DMS79 treated with DMSO at 0.1 percent for 48 hours (cell line): ENCODE data around the gene COL4A2.
A peak's percentile ranks its signal among the peaks of the same experiment; 100 is the strongest.

Experiments used
- DNase-seq: peaks from one replicate; lab custom pipeline; 2025; lab: John Stamatoyannopoulos, UW

The COL4A2 gene

DNA sequence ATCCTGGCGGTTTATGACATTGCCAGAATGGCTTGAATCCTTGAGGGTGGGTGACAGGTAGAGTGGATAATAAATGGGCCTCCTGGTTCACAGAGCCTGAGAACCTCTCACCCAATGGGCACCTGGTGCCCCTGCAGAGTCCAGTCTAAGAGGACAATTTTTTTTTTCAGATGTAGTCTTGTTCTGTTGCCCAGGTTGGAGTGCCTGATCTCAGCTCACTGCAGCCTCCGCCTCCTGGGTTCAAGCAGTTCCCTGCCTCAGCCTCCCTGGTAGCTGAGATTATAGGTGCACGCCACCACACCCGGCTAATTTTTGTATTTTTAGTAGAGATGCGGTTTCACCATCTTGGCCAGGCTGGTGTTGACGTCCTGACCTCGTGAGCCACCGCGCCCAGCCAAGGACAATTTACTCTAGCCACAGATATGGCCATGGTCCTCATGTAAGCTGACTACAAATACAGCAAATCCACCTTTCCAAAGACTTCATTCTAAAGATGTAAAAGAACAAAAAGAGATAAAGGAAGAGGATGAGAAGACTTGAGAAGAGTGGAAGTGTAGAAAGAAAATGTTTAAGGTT is 33.0 kb downstream of the COL4A2 start:
- DNase-seq: no peak

DNA sequence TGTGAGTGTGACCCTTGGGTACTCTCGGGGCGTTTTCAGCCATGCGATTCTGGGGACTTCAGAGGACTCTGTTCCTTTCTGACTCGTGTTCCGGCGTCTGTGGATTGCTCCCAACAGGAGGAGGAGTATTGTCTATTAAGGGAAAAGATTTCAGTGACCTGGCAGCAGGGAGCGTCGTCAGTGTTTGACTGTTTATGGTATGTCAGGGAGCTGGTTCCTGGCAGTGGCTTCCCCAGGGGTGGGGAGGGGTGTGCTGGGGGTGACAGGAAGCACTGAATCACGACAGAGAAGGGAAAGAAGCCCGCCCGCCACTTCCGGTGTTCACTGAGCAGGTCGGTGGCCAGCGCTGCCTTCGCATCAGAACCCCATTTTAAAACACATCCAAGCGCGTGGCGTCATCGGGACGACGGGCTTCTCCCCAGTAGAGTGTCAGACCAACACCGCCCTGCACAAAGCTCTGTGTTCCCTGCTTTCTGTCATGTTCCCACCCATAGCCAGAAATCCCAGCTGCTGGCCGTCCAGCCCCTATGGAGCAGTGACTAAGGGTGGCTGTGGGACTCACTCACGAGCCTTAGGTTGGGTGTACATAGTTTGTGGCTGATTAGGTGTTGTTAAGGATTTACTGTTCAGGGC is 33.8 kb downstream of the COL4A2 start:
- DNase-seq: no peak

DNA sequence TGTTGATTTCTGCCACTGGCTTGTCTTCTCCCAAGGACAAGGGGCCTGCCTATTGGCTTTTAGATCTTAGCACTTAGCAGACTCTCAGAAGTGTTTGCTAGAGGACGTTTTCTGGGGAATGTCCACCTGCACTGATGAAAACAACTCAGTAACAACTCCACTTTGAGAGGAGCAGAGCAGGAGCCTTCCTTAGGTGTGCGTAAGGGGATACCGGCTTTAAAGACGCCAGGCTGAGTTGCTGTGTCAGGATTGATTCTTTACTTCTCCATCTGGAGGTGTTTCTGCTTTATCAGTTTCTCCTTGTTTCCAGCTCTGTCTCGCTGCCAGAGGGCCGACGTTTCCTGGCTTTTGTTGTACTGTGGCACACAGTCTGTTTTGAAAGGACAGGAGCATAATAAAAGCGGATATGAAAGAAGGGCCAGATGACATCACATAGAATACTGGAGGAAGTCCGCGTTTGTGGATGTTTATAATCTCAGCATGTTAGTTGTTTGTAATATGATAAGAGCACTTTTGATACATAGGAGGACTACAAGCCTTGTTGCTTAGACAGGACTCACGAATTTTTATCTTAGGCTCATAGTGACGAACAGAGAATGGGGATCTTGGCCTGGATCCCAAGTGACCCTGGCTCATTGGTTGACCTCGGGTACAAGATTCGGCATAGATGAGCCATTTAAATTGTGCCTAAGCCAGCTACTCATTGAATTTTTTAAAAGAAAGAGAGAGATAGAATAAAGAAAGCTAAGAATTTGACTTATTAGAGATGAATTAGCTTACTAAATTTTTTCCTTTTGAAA is 34.6 kb downstream of the COL4A2 start:
- peak; percentile 56 for DNase-seq

DNA sequence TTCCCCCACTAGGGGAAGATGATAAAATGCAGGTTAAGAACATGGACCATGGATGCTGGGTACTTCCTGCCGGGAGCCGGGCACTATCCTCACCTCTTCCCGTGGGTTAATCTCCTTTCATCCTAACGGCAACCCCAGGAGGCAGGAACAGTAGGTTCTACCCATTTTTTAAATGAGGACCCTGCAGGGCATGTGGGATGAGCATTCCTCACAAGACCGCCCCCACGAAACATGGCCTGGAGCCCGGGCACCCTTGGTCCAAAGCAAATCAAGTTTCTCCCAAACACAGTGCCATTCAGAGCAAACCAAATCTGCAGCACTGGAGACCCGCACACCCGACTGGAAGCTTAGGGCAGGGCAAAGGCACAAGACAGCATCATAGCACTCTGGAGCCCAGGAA is 35.4 kb downstream of the COL4A2 start:
- no peak for DNase-seq

DNA sequence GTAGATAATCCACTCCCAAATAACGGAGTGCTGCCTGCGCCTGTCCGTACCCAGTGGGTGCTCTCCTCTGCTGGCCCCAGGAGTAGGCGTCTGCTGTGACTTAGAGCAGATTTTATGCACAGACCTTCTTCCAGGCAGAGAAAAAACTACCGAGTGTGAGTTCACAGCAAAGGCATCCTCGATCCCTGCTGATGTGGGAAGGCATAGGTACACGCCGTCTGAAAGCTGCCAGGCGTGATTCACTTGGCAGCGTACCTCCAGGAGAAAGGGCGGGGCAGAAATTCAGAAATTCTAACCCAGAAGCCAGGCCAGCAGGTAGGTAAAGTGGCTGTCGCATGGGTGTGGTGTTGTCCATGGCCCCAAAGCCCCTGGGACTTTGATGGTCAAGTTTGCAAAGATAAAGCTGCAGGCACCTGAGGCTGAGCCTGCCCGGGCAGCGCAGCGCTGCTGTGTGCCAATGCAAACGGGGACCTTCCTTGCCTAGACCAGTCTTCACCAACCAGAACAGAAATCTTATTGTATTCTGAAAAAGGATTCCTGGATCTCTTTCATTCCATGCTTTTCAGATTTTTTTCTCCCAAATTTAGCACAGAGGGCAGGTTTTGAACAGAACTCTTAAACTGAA is 36.3 kb downstream of the COL4A2 start:
- no peak for DNase-seq

DNA sequence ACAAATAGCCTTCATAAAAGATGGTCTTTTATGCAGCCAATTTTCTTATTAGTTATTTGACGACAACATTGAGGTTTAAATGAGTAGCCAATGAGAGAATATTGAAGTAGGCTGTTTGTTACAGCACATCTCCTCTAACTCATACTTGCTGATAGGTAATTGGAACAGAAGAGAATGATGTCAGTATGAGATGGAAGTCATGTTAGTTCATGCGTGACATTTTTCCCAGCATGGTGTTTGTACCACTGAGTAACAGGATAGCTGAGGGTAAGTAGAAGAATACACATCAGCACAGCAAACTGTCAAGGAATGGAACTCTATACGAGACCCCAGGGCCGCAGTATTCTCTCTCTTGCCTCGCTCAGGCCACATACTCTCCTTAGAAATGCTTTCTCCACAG is 37.2 kb downstream of the COL4A2 start:
- DNase-seq: no peak

DNA sequence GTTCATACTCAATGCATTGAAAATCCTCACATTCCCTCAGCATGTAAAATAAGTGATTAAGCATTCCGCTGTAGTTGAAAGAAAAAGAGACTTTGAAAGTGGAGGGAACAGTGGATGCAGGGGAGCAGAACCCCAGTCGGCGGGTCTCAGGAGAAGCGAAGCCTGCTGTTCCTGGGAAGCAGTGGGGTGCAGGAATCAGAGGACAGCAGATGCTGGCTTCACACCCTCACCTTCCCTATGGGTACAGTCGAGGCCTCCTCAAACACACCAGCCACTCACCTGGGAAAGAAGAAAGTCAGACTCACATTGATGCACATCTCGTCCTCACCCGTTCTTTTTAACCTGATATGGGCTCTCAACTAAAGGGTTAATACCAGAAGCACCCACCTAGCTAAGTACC is 38.2 kb downstream of the COL4A2 start:
- no peak for DNase-seq

DNA sequence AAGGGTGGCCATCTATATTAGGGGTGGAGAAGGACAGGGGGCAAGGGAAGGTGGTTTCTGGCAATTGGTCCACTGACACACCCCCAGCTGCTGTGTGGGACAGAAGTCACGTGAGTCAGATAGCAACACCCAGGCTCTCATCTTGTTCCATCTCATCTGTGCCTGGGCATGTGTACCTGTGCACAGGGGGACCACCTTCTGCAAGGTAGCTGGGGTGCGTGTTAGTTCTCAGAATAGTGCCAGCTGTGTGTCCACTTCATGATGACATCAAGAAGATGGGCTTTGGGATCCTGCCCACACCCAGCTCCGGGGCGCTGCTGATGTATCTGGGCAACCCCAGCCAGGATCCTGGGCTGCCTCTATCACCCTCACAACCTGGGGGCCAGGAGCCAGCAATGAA is 38.6 kb downstream of the COL4A2 start:
- DNase-seq: no peak

DNA sequence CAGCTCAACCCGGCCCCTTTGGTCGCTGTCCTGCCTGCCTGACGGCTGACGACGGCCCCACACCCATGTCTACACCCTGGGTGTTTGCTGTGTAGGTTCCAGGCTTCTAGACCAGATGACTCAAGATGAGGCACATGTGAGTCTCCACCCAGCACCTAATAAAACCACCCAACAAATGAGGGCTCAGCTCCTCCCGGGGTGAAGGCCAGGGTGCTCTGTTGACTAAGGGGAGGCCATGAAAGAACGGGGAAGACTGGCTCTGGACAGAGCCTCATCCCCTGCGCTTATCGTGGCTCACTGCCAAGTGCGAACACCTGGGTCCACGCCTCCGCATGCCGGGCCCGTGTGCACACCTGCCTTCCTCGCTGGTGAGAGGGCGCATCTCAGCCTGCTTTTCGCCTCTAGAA is 39.6 kb downstream of the COL4A2 start:
- DNase-seq: peak; percentile 74

DNA sequence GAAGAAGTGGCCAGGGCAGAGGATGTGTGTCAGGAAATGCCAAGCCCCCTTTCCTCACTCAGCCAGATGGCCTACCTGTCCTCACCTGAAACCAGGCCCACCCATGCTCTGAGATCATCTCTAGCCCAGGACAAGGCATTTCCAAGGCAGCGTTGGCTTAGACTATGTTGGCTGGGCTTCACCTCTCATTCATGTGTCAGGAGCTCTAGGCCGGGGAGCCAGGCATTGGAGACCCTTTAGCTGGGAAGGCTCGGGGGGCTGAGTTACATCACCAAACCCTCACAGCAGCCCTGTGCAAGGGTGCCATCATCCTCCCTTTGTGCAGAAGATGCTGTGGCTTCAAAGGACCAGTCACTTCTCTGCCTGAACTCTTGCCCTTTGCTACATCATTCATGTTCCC is 40.0 kb downstream of the COL4A2 start:
- no peak for DNase-seq

DNA sequence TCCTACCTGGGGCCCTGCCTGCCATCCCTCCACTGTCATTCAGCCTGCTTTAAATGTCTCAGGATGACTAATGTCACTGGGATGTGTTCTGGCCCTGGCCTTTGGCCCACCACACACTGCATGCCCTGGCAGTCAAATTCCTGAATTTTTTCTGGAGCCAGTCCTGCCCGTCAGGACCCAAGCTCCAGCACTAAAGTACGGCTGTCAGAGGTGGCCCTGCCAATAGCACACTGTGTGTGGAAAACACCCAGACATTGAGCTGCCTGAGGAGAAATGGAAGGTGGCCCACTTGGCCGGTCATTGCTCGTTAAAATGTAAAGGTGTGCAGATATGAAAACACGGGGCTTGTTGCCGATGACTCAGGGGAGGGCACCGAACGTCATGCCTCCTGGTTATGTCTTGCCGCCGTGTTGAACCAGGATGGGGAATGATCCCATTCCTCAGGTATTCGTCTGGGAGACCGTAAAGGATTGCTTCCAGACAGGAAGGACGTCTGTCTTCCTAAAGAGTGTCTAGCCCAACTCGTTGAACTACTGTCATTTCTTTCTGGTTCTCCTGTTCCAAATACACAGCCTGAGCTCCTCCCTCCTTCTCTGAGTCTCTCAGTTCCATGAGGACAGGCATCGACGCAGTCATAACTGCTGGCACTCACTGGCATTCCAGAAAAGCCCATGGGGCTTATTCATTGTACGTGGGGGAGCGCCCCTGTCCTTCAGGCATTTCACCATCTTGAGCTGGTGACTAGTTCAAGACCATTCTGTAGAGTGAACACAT is 40.6 kb downstream of the COL4A2 start:
- DNase-seq: no peak

DNA sequence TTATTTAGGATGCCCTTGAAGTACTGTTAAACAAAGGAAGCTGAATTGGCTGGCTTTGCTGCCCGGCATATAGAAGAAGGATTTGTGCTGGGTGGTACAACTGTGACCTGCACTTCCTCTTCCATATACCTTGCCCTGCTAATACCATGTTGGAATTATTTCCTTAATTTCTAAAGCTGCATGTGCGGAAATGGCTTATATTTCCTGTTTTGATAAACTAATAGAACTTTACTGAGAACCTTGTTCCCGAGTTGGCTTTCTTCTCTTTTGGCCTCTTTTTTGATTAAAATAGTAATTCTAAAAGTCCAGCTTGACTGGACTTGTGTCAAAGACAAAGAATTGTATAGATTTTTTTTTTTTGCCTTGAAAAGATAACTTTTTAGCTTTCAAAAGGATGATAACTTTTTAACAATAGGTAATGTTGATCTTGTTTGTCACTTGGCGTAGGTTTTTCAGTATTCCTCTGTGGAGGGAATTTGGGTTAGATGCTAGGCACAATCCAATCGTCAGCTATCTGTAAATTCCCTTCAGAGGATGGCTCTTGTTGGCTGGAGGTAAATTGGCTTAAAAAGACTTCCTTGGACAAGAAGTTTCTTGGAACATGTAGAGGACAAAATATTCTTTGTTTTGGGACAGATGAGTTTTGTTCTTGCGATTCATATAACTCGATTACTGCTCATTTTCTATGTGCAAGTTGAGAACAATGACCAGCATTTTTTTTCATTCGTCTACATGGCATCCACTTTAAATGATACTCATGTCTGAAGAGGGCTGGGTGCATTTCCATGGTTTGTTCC is 41.4 kb downstream of the COL4A2 start:
- no peak for DNase-seq

DNA sequence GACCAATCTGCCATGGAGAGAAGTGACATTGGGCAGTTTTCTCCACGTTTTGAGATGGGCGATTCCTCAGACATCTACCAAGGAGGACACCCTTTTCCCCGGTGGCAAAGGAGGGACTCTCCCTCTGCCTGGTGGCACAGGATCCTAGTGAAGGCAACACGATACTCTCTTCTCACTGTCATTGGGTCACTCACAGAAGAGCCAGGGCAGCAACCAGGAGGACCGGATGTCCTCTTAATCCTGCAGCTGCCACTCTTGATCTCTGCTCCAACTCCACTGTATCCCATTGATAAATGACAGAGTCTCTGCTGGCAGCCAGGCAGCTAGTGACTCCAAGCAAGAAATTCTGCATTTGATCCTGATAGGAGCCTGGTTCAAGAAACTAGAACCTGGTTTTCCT is 42.2 kb downstream of the COL4A2 start:
- DNase-seq: no peak

DNA sequence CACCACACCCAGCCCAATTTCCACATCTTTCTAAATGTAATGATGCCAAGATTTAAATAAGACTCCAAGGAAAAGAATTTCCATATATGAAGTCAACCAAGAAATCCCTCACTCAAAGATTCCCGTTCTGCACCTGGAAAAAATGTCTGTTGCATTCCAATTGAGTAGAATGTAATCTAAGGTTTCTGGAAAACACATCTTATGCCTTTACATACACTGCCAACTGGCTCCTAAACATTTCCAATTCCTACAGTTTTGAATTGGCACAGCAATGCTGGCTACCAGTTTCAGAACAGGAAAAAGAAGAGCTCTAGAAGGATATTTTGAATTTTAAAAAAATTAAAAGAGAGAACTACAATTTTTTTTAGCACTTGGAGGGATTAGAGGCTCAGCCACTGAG is 43.0 kb downstream of the COL4A2 start:
- no peak for DNase-seq

DNA sequence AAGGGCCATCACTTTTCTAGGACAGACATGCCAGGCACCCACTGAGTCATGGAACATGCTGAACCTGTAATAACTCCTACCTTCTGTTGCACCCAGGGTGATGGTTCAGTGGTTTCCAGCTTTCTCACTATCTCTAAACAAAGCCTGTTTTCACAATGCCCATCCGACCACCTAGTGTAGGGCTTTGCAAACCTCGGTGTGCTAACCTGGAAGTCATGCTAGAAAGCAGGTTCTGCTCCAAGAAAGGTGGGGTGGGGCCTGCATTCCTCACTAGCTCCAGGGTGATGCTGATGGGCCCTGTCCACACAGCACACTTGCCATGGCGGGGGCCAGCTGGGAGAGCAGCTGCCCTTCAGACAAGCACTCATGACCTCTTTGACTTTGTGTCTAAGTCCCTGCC is 43.4 kb downstream of the COL4A2 start:
- no peak for DNase-seq

DNA sequence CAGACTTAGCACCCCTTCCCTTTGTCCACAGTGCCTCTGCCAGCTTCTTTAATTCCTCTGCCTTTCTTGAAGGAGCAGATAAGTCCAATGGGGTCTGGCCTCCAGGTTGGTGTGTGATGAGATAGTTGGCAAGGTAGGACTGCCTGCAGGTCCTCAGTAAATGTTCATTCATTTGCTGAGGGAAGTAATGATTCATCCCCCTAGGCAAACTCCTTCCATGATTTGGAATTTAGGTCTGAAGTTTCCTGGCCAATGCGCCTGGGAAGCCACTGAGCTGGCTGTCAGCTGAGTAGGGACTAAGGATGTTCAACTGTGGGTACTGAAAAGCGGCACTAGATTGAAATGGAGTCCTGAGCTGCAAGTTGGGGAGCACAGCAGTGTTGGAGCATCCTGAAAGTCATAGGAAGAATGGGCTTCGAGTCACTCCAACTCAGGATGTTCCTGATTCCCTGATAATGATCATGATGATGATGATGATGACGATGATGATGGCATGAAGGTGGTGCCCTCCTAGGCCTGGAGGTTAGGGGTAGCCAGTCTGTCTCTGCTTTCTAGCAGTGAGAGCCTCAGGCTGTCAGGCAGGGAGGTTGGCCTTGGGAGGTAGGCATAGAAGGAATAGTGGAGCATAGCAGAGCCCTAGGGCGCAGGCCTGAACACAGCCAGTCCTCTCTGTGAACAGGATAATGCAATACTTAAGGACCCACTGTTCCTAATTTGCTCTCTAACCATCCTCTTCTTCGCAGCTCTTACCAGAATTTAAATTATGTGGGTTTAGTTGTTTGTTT is 44.7 kb downstream of the COL4A2 start:
- no peak for DNase-seq

DNA sequence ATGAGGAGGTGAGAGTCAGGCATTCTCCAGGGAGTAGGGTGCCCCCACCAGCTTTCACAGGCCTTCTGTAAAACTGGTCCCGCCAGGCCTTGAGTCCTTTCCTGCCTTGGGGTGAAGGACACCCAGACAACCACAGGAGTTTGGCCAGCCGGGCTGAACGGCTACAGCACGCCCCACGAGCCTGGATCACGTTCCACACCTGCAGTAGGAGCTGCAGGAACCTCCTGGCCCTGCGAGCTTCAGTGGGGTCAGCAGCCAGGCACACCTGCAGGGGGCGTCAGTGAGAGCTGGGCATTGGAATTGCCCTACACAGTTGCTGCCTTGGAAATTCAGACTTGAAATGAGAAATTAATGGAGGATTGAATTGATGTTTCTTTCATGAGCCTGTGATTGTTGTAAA is 45.7 kb downstream of the COL4A2 start:
- no peak for DNase-seq

DNA sequence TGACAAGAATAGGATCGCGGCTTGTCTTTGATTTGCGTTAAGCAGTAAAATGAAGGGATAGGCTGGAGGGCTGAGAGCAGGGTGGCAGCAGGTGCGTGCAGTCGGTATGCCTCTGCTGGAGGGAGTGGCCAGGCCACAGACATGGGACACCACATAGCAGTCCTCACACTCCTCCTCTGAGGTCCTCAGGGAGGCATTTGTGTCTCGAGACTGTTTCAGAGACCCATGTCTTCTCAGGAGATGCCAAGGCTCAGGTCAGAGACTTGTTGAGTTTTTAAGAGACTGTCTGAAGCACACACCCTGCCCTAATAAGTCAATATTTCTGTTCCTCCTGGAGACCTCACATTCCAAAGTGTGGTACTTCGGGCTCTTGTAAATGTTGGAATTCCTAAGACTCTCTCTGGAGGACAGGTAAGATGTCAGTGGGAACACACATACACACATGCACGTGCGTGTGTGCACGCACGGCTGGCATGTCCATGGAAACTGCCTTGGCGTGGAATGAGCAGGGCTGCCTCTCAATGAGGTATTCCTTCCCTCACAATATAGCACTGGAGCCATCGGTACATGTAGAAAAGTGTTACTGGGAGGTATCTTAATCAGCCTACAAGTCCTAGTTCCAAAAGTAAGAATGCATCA is 46.4 kb downstream of the COL4A2 start:
- no peak for DNase-seq

DNA sequence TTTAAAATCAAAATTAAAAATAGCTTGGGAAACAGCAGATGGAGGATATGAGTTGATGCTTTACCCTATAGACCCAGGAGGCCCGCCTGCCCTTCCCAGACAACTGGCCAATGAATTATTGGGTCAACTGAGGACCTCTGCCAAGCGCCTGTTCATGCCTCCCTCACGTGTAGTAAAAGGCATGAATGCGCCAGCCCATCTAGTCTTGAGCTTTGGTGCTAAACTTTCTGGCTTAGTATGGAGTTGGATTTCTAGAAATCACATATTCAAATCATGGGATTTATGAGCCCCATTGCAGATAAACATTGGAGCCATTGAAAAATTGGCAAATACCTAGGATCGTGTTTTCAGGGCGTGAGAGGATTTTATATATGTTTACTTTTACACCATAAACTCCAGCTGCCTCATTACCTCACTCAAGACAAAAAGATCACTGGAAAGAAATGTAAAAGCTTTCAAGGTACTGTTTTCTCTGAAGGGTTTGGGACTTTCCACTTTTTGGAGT is 47.1 kb downstream of the COL4A2 start:
- peak; percentile 17 for DNase-seq
